GM18858 (cell line): ENCODE data around the gene SRXN1.
"Not testable (repeated sequence)": the region's sequence is repeated elsewhere in the genome, so short reads cannot be mapped to it uniquely, and the experiment has no call there.

Source experiments
- ATAC-seq: cut with Tn5 transposase; IDR thresholded peaks from one replicate; pipeline ENCODE4 v1.9.1; 2021; ENCODE audit not compliant: unreplicated experiment

The SRXN1 gene

DNA sequence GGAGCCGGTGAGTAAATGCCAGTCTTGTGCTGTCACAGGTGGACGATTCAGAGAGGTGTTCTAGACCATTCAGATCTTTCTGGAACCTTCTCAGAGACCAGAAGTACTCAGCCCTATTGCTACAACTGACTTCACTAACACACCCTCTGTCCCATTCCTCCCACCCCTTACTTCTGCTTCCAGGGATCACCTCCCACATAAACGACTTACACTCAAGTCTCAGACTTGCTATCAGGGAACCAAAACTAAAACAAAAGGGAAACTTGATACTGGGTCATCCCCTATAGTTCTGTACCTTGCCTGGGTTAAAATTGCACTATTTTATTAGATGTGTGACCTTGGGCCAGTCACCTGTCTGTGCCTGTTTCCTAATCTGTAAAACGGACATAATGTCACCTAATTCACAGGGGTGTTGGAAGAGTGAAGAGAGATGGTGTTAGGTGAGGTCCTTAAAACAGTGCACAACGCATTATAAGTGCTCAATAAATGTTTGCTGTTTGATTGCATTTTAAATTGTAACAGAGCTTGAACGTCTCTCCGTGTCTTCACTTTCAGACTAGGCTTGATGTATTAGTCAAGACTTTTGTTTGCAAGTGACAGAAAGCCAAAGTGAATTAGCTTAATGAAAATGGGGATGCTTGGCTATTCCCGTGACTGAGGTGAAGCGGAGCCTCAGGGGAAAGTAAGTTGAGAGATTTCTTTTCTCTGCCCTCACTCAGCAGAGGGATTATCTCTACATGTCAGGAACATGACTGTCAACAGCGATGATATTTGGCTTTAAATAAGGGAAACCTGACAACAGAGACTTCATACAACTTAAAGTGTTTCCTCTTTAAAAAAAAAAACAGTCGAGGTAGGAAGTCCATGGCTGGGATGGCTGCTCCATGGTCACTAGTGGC lies 3.0 kb upstream of the SRXN1 start:
- ATAC-seq, result no peak

DNA sequence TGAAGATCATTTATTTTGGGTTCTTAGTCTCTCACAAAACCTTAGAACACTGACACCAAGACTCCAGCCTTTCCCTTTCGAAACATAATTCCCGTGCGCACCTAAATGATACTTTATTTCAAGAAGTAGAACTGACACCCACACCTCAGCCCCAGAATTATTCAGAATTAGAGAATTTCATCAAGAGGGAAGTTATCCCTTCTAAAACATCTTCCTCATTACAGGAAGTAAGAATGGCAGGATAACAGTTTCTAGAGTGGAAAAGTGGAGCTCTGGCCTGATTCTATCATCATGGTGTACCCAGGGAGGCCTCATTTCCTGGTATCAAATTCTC lies 1.4 kb upstream of the SRXN1 start:
- no peak for ATAC-seq

DNA sequence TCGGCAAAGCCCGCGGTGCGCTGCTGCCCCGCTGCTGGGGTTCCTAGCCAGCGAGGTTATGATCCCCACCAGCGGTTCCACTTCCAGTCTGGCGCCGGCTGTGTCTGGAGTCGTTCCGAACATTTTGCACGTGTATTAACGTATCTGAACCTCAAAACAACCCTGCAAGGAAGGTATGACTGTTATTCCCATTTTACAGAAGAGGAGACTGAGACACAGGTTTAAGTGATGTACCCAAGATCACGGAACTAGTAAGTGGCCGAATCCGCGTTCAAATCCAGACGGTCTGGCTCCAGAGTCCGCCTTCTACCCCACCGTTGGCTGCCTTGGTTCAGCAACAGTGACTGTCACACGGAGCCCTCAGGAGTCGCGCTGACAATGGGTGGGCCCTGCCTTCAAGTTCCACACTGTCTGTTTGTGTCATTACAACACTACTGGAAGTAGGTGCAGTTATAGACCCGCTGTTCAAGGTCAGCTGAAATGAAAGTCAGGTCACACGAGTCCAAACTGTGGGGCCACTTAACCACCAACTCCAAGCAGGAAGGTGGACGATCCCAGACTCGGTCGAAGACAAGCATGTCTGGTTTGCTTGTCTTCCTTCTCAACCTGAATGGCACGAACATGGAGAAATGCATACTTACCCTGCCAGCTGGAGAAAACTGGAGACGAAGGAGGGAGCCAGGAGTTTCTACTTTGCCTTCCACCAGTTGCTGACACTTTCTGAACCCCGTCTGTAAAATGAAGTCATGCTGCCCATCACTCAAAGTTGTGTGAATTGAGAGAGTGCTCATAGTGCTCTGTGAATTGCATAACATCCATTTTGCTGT lies 803 bp upstream of the SRXN1 start:
- ATAC-seq, result no peak

DNA sequence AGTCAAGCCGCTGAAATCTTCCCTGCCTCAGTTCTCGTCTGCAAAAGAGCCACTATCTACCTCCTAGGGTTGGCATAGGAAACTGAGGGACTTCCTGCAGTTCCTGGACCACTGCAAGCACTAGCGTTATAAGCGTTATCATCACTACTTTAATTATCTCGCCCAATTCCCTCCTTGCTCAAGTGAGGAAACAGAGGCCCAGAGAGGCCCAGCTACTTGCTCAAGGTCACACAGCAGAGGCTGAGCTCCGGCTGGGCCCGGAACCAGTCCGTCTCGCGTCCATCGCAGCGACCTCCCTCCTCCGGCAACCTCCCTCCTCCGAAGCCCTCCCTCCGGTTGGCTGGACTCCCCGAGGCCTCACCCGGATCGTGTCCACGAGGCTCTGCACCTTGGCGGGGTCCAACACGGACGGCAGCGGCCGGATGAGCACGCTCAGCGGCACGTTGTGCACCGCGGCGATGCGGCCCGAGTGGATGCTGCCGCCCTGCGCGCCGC lies 338 bp downstream of the SRXN1 start:
- ATAC-seq, result no peak

DNA sequence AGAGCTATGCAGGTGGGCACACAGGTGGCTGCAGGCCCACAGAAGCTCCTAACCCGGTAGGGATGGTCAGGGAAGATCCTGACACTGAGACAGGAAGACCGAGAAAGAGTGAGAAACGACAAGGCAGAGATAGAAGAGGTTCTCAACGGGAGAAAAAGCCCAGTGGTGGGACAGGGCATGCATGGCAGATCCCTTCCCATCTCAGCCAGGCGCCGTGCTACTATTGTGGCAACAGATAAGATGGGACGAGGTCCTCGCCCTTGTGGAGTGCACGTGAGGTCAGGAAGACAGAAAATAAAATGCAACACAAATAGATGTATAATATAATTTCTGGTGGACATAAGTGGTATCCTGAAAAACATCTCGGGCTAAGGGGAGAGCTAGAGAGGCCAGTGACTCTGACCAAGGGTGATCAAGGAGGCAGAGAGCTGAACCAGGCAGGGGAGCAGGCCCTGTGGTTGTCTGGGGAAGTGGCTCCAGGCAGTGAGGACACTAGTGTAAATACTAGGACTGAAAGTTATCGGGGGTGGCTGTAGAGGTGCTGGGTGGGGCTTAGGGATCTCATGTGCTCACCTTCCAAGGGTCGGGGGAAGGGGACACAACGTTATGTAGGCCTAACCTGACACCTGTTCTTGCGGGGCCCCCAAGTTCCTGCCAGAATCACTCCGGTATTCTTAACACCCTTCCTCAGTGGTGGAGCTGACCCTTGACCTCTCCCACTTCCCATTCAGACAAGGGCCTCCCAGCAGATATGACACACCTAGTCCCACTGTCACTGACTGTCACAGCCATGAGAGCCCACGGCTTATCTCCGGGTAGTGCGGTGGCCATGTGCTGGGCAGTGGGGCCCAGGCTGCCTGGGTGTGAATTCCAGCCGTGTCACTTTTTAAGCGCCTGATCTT lies 1.0 kb downstream of the SRXN1 start:
- ATAC-seq, result no peak

DNA sequence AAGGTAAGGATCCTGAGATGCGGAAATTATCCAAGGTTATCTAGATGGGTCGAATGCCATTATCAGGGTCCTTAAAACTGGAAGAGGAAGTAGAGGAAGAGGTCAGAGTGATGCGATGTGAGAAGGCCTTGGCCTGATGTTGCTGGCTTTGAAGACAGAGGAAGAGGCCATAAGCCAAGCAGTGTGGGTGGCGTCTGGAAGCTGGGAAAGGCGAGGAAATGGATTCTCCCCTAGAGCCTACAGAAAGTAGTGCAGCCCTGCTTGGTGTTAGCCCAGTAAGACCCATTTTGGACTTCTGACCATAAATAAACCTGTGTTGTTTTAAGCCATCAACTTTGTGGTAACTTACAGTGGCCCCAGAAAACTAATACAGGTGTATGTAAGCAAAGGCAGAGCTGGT lies 2.0 kb downstream of the SRXN1 start:
- ATAC-seq, result no peak

DNA sequence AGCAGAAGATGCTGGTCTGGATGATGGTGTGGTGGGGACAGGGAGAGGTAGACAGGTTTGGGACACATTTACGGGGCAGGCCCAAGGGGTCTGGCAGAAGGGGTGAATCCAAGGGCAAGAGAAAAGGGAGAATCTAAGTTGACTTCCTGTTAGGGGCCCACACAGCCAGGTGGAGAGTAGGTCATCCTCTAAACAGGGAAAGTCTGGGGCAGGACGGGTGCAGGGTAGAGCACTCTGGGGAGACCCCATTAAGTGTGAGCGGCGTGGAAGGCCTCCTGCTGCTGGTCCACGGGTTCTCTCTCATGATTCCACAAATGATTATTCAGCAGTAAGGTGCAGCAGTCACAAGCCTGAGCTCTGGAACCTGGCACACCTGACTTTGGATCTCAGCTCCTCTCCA lies 2.7 kb downstream of the SRXN1 start:
- no peak for ATAC-seq

DNA sequence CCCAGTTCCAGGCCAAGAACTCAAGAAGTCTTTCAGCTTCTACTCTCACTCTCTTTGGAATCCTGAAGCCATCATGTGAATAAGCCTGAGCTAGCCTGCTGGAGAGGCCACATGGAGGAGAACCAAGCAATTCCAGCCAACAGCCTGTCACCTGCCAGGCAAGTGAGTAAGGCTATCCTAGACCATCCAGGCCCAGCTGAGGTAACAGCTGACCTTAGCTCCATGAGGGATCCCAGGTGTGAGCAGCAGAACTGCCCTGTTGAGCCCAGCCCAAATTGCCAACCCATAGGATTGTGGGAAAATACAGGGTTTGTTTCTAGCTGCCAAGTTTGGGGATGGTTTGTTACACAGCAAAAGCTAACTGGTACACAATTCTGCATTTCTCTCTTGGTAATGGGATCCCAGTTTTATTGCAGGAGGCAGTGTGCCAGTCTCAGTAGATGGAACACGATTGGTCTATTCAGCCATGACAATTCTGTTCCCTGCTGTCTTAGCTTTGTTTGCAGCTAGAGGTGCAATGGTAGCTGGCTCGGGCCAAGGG lies 5.5 kb downstream of the SRXN1 start:
- no peak for ATAC-seq

DNA sequence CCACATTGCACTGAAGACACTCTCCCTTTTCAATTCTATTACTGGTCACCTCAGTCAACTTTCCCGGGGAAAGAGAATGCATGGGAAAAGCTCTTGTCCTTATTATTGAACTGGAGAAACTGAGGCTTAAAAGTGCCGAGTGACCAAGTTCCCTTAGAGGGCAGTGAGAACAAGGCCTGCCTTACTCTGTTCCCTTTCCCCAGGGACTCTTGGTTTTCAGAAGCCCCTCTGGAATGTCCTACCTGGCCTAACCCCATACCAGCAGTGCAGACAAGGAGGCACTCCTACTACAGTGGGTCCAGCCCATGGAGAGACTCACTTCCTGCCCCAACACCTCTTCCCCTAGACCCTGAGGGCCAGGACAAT lies 6.1 kb downstream of the SRXN1 start:
- ATAC-seq, result no peak

DNA sequence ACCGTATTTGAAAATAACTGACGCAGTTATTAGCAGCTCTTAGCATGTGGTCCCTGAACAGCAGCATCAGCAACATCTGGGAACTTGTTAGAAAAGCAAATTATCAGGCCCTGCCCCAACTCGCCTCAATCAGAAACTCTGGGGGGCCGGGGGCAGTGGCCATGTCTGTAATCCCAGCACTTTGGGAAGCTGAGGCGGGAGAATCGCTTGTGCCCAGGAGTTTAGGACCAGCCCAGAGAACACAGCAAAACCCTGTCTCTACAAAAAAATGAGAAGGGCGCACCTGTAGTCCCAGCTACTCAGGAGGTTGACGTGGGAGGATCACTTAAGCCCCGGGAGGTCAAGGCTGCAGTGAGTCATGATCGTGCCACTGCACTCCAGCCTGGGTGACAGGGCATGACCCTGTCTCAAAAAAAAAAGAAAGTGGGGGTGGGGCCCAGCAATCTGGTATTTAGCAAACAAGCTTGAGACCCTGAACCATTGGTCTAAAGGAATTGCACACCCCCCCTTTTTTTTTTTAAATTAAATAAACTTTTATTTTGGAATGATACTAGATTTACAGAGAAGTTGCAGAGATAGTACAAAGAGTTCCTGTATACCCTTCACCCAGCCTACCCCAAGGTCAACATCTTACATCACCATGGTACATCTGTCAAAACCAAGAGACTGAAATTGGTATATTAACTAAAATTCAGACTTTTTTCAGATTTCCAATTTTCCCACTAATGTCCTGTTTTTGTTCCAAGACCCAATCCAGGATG lies 6.7 kb downstream of the SRXN1 start:
- ATAC-seq, result no peak

DNA sequence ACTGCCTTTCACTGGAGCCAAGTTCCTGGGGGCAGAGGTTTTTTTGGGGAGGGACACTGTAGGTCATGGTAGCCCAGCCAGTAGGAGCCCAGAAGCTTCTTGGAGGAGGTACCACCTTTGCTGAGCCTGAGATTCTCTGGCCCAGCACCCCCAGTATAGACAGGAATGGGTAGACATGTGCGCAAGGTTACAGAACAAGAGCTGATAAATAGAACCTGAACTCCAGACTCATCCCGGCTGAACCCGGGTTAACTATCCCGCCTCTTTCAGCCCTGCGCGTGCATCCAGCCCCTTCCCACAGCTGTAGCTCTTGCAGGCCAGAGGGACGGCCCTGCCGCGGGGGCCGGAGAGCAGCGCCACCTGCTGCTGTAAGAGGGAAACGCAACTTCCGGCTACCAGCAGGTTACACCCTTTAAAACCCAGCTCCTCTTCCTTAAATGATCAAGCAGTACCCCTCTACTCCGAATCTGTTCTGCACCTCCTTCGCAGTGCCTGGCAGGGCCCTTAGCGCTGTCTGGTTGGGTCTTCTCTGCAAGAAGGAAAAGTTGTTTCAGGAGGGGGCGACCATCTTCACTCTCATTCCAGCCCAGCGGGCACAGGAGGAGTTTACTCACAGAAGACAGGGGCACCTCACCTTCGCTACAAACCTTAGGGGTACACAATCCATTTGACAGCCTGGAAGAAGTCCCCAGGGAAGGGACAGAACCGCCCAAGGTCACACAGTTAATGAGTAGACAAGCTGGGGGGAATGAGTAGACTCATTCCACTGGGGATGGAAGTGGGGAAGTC lies 7.5 kb downstream of the SRXN1 start:
- ATAC-seq, result peak; percentile 66

DNA sequence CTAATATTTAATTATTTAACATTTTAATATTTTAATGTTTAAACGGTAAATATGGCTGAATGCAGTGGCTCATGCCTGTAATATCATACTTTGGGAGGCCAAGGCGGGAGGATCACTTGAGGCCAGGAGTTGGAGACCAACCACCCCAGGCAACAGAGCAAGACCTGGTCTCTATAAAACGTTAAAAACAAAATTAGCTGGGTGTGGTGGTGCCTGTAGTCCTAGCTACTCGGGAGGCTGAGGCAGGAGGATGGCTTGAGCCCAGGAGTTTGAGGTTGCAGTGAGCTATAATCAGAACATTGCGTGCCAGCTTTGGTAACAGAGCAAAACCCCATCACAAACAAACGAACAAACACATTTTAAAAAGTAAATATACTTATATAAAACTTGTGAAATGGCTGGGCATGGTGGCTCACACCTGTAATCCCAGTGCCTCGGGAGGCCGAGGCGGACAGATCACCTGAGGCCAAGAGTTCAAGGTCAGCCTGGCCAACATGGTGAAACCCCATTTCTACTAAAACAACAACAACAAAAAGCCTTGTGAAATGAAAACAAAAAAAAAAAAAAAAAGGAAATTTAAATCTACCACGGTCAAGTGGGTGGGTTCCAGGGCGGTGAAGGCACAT lies 8.2 kb downstream of the SRXN1 start:
- no peak for ATAC-seq

DNA sequence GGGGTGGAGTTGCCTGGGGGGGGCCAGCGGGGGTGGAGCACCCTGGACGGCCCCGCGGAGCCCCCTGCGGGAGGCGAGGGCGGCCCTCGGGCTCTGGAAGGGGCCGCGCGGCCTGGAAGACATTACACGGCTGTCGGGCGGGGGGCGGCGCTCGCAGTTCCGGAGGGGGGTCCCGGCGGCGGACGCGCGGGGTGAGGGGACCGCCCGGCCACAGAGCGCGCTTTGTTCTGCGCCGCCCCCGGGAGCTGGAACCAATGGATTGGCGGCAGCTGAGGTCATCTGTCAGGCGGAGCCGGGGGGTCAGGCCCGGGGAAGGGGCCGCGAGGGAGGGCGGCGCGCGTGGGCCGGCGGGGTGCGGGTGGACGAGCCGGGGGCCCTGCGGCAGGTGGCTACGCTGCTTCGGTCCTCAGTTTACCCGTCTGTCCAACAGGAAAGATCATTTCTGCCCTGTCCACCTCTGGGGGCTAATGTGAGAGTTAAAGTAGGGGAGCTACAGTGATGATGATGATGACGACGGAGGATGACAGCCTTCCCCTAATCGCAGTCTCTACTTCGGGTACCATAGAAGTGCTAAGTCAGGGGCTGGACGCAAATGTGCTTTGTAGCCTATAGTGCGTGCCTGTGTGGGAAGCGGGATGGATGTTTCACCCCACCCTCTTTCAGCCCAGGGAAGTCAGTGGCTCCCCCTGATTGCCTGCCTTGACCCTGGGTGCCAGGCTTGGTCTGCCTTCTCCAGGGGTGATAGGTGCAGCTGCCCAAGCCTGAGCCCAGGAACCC lies 10.4 kb downstream of the SRXN1 start:
- no peak for ATAC-seq

DNA sequence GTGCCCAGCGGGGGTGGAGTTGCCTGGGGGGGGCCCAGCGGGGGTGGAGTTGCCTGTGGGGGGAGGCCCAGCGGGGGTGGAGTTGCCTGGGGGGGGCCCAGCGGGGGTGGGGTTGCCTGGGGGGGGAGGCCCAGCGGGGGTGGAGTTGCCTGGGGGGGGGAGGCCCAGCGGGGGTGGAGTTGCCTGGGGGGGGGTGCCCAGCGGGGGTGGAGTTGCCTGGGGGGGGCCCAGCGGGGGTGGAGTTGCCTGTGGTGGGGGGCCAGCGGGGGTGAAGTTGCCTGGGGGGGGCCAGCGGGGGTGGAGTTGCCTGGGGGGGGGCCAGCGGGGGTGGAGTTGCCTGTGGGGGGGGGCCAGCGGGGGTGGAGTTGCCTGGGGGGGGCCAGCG lies 11.0 kb downstream of the SRXN1 start:
- not testable (repeated sequence) for ATAC-seq

DNA sequence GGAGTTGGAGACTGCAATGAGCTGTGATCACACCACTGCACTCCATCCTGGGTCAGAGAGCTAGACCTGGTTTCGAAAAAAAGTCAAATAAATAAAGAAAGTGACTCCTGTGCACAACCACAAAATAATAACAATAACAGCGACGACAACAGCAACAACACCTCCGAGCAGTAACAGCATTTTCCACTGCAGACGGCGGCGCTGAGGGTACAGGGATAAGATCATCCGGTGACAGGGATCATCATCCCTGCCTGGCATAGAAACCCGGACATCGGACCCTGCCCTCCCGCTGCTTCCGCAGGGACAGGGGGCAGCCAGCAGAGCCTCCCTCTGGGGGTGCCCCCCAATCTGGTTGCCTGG lies 11.5 kb downstream of the SRXN1 start:
- no peak for ATAC-seq

DNA sequence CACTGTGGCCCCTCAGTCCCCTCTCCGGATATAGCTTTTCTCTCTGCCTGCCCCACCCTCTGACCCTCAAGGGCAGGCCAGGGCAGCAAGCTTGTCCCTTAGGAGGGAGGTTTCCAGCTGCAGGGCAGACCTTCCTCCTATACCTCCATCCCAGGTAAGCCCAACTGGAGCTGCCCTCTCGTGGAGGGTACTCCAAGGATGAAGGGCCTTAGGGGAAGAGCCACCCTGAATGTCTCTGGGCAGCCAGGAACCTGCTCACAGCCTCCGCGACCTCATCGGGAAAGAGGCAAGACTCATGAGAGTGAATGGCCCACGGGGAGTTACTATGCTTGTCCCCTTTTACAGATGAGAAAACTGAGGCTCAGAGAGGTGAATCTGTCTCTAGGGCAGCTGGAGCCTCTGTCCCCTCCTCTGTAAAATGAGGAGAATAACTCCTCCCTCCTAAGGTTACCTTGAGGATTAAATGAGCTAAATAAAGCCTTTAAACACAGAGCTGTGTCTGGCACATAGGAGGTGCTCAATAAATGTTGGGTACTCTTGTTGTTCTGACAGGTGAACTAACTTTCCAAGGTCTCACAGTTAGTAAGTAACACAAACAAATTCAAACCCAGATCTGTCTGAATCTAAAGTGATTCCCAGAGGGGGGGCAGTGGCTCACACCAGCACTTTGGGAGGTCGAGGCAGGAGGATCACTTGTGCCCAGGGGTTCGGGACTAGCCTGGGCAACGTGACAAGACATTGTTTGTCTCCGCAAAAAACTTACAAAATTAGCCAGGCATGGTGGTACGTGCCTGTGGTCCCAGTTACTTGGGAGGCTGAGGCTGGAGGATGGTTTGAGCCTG lies 12.1 kb downstream of the SRXN1 start:
- no peak for ATAC-seq

DNA sequence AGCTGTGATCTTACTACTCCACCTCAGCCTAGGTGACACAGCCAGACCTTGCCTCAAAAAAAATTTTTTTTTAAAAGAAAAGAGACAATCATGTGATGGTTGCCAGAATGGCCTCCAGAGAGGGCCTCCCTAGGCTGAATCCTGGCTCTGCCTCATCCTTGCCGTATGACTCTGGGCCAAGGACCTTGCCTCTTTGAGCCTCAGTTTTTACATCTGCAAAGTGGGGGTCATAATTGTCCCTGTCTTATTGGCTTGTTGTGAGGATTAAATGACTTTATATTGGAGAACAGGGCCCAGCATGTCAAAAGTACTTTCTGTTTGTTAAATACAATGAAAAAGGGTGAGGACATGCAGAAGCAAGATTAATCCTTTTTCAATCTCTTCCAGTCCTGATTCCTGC lies 14.4 kb downstream of the SRXN1 start:
- ATAC-seq, result no peak
